ENCODE results near the gene DLGAP1. TPM values are rescaled to one million over a fixed set of nuclear protein-coding genes. Genes with fewer than 3 reads are reported as not detected.

The DLGAP1 gene
- total RNA-seq, 1 experiment from 2014 or later = 23.2 TPM

DNA sequence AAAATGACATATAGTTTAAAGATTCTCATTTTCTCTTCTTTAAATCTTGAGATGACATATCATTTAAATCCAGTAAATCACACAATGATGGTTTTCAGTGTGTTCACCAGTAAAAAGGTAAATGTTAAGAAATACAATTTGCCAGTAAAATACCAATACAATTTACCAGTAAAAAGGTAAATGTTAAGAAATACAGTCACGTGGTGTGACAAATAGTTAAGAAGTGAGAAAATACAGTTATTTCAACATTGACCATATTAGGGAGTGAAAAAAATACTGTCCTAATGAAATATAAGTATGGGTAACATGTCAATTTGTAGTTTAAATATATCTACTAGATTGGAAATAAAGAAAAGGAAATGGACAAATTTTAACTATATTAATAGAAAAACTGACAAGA, 80.5 kb downstream of the DLGAP1 start:
- no peak overlapping the region for H3K4me2 ChIP-seq (ENCODE audit: insufficient read depth, insufficient read length, low read length)

More for the DNA sequence above, 80.5 kb downstream of the DLGAP1 start:
- no peak overlapping the region for H3T11ph ChIP-seq (ENCODE audit: low read length)
- no peak overlapping the region for H3K14ac ChIP-seq (ENCODE audit: insufficient read depth, low read length)
- no peak overlapping the region for H4K8ac ChIP-seq (replicated peaks; ENCODE audit: insufficient read length, low read depth, low read length)
- no peak overlapping the region for H3K9ac ChIP-seq (ENCODE audit: extremely low read depth, insufficient read length, low read length)
- Mint-ChIP-seq H3K27ac (no peak overlapping the region), H3K9me3 (no peaks in the 10 kb centered on the region), H3K4me3 (no peak overlapping the region), H3K4me1 (peaks cover 13 to 18% of the 10 kb centered on the region in 2 experiments), H3K36me3 (ENCODE audit: insufficient read depth in 1 of 3, low read depth in 3 of 3) (no peaks in the 10 kb centered on the region), H3K27me3 (ENCODE audit: low read depth) (no peaks in the 10 kb centered on the region)
- WGBS (ENCODE audit: extremely low coverage, insufficient read length, low lambda C conversion rate) = no CpG with 5 or more reads among the region's 1 CpG
- no peak overlapping the region for H2BK5ac ChIP-seq (ENCODE audit: insufficient read length, low read length)
- H3K79me2 ChIP-seq (ENCODE audit: insufficient read depth, low read length) = peaks cover 2% of the 10 kb centered on the region; the same call in 1 of the 2 replicates
- H3K56ac ChIP-seq (ENCODE audit: insufficient read length, low read depth, low read length) = no peak overlapping the region
- no peak overlapping the region for H2AFZ ChIP-seq (ENCODE audit: low read length)
- H3K27ac ChIP-seq (ENCODE audit: insufficient read length, low read depth, low read length) = no peak overlapping the region
- H2BK15ac ChIP-seq (ENCODE audit: low read depth, low read length) = no peak overlapping the region
- H3K9me3 ChIP-seq (ENCODE audit: control insufficient read depth, low read depth, low read length) = no peaks in the 10 kb centered on the region
- no peak overlapping the region for H3K23ac ChIP-seq (ENCODE audit: insufficient read length, low read depth, low read length)
- no peak for DNase-seq
- no peaks in the 10 kb centered on the region for H4K20me1 ChIP-seq (ENCODE audit: control insufficient read depth, insufficient read depth, insufficient read length)
- H3K18ac ChIP-seq (ENCODE audit: insufficient read length, low read depth, low read length) = no peak overlapping the region
- H4K5ac ChIP-seq (ENCODE audit: insufficient read length, low read depth, low read length) = no peak overlapping the region
- H2BK12ac ChIP-seq (ENCODE audit: insufficient read length, low read depth, low read length) = no peak overlapping the region
- H3K23me2 ChIP-seq (ENCODE audit: insufficient read length, low read depth, low read length, poor library complexity, severe bottlenecking) = no peaks in the 10 kb centered on the region
- H4K91ac ChIP-seq (ENCODE audit: insufficient read length, low read depth, low read length) = no peak overlapping the region
- no peaks in the 10 kb centered on the region for H3K27me3 ChIP-seq (ENCODE audit: insufficient read depth, low read length)
- H2AK5ac ChIP-seq (ENCODE audit: insufficient read length, low read length) = no peak overlapping the region
- no peak overlapping the region for H3K4ac ChIP-seq (ENCODE audit: low read depth, low read length)
- TF ChIP-seq, protein P1, sequence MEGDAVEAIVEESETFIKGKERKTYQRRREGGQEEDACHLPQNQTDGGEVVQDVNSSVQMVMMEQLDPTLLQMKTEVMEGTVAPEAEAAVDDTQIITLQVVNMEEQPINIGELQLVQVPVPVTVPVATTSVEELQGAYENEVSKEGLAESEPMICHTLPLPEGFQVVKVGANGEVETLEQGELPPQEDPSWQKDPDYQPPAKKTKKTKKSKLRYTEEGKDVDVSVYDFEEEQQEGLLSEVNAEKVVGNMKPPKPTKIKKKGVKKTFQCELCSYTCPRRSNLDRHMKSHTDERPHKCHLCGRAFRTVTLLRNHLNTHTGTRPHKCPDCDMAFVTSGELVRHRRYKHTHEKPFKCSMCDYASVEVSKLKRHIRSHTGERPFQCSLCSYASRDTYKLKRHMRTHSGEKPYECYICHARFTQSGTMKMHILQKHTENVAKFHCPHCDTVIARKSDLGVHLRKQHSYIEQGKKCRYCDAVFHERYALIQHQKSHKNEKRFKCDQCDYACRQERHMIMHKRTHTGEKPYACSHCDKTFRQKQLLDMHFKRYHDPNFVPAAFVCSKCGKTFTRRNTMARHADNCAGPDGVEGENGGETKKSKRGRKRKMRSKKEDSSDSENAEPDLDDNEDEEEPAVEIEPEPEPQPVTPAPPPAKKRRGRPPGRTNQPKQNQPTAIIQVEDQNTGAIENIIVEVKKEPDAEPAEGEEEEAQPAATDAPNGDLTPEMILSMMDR (conservative IDR thresholded peaks at IDR 0.05) = no peak
- H2BK20ac ChIP-seq (ENCODE audit: low read depth, low read length, poor library complexity, severe bottlenecking) = no peak overlapping the region
- H2BK120ac ChIP-seq (ENCODE audit: low read depth, low read length, poor library complexity, severe bottlenecking) = no peak overlapping the region
- H3K79me1 ChIP-seq (ENCODE audit: insufficient read depth, low read depth, low read length, poor library complexity, severe bottlenecking) = peaks cover 3% of the 10 kb centered on the region
- peaks cover 7% of the 10 kb centered on the region; the same call in 1 of the 2 replicates for H3K4me1 ChIP-seq (ENCODE audit: insufficient read depth, low read length)
